CD4-positive, alpha-beta T cell treated with Interleukin-21 for 1 hour (primary cell): ENCODE measurements around the gene RSPH9.
"Not testable (repeated sequence)": the region's sequence is repeated elsewhere in the genome, so short reads cannot be mapped to it uniquely, and the experiment has no call there.

Experiments used
- DNase-seq: peaks from one replicate; pipeline ENCODE4 v3.0.0-alpha.2; 2020

Gene RSPH9

GRCh38 chr6:43689421-43689820 is 44.6 kb downstream of the RSPH9 start:
- no peak for DNase-seq

GRCh38 chr6:43695215-43695966 is 50.6 kb downstream of the RSPH9 start:
- DNase-seq, result no peak

DNA sequence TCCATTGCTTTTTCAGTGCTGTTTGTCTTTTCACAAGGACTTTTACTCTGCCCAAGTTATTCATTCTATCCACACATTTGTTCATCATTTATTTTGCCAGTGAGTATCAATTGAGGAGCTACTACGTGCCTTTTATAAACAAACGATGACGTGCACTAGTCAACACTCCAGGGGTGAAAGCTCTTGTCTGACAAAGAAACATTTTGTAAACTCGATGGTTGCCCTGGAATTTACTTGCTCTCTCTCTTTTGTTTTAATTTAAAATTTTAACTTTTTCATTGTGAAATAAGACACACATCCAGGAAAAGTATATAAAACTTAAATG is 51.1 kb downstream of the RSPH9 start:
- DNase-seq, result no peak

GRCh38 chr6:43697421-43697820 is 52.6 kb downstream of the RSPH9 start:
- no peak for DNase-seq

GRCh38 chr6:43698584-43699349 is 53.9 kb downstream of the RSPH9 start:
- no peak for DNase-seq

DNA sequence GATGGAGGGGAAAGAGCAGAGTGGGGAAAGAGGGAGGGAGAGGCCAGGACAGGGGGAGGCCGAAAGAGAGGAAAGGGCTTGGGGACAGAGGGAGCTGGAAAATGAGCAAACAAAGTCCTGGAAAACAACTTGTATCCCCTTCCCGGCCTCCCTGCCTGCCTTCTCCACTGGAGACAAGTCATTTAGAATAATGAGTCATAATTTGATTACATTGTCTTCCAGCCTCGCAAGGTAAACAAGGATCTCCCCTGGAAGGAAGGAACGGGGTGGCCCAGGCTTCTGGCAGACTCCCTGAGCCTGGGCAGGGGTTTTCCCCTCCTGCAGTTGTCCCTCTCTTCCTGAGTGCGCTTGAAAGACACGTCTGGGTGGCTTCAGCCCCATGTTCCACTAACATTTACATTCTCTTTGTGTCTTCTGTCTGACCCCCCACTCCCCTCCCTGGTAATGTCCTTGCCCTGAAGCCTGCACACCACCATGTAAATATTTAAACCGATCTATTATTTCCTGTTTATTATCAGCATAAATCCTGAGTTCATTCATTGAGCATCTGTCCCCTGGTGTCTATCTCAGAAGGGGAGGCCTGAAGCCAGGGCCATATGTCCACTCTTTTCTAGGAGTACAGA is 54.8 kb downstream of the RSPH9 start:
- DNase-seq, result no peak

DNA sequence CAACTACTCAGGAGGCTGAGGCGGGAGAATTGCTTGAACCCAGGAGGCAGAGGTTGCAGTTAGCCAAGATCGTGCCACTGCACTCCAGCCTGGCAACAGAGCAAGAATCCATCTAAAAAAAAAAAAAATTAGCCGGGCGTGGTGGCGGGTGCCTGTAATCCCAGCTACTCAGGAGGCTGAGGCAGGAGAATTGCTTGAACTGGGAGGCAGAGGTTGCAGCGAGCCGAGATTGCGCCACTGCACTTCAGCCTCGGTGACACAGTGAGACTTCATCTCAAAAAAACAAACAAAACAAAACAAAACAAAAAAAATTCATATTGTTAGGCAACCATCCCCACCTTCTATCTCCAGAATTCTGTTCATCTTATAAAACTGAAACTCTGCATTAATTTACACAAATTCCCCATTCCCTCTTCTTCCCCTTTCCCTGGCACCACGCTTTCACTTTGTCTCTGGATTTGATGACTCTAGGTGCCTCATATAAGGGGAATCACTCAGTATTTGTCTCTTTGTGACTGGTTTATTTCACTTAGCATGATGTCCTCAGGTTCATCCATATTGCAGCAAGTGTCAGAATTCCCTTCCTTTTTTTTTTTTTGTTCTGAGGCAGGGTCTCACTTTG is 56.2 kb downstream of the RSPH9 start:
- not testable (repeated sequence) for DNase-seq

- no peak for DNase-seq
Measured at GRCh38 chr6:43702171-43702533, 57.3 kb downstream of the RSPH9 start.

DNA sequence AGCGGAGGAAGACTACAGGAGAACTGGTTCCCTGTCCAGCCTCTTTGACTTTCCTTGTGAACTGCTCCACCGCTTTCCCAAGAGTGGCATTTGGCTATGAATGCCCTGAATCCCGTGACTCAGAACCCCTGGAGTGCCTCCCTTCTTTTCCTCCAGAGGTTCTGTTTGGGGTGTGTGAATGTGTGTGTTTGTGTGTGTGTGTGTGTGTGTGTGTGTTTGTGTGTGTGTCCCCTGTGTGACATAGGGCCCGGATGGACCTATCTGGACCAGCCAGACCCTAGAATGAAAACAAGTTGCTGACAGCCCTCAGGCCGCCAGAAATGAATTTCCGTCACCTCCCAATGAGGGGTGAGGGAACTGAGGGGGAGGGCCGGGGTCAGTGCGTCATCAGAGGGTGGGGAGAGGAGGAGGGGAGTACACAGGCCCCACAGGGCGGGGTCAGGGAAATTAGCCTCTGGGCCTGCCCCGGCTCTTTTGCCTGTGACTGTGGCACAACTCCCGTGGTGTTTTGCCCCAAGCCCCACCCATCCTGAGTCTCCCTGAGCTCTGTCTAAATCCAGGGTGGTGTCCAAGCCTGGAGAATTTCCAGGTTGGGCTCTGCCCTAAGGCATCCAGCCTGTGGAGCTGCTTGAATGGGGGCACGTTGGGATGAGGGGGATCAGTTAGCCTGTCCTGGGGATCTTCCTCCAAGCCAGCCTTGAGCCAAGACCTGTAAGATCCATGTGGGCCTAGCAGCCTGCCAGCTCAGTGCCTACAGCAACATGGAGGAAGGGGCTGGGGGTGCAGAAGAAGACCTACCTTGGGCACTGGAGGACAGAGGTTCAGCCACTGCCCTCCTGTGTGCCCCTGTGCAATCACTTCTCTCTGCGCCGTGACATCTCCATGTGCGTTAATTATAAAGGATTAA is 58.0 kb downstream of the RSPH9 start:
- DNase-seq, result no peak

DNA sequence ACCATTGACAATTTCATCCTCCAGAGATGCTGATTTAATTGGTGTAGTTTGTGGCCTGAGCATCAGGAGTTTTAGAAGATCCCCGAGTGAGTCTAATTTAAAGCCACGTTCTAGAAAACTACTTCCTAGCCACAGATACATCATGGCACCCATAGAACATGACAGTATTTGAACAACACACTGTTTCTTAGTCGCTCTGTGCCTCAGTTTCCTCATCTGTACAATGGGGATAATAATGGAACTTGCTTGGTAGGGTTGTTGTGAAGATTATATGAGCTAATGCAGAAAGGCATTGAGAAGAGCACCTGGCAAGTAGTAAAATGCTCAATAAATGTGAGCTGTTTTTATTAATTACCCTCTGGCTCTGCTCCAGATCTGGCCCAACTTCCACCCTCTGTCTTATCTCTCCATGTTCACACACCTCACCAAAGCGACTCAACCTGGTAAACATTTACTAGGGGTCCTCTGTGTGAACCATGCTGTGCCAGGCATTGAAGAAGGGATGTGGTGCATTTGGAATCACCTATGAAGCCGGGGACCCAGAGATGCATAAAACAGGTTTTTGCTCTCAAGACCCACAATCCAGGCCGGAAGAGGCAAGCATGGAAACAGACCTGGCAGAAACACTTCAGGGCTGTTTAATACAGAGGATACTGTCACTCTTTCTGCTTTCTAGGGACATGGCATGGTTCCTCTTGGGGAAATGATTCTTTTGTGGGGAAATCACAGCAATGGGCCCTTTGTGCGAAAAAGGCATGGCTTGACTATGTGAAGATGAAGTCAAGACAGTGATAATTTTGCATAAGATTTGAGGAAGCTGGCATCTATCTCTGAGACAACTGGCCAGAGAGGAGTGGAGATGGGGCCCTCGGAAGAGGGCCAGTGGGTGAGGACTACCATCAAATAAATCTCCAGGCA is 58.9 kb downstream of the RSPH9 start:
- no peak for DNase-seq

DNA sequence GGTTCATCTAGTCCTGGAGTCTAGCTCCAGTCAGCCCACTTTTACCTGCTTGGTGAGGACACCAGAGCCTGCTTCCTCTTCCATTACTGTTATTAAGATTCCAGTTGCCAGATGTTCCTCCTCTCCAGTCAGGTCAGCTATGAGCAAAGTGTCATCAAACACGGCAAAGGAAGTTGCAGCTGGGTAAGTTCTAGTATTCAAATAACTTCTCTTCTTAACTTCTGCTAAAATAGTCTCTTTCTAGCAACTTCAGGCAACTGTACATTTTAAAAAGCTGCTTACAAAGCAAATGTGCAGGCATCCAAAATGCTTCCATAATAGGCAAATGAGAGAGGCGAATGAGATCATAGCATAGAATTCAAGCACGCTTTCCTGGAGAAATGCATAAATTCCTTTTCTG is 61.2 kb downstream of the RSPH9 start:
- no peak for DNase-seq

- no peak for DNase-seq
Measured at GRCh38 chr6:43706788-43707187, 62.0 kb downstream of the RSPH9 start.

DNA sequence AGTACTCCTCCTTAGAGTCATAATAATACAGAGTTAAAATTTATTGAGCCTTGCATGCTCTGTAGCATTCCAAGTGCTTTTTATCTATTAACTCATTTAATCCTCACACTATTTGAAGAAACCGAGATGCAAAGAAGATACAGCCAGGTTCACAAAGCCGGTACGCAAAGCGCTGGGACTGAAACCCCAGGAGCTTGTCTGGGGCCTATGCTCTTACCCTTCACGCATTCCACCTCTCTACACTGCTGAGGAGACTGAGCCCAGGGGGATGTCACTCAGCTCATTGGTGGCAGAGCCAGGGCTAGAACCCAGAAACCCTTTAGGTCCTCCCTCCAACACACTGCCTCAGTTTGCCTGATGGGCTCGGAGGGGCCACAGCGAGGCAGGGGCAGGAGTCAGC is 62.4 kb downstream of the RSPH9 start:
- DNase-seq, result no peak

- no peak for DNase-seq
Measured at GRCh38 chr6:43707767-43708166, 62.9 kb downstream of the RSPH9 start.

DNA sequence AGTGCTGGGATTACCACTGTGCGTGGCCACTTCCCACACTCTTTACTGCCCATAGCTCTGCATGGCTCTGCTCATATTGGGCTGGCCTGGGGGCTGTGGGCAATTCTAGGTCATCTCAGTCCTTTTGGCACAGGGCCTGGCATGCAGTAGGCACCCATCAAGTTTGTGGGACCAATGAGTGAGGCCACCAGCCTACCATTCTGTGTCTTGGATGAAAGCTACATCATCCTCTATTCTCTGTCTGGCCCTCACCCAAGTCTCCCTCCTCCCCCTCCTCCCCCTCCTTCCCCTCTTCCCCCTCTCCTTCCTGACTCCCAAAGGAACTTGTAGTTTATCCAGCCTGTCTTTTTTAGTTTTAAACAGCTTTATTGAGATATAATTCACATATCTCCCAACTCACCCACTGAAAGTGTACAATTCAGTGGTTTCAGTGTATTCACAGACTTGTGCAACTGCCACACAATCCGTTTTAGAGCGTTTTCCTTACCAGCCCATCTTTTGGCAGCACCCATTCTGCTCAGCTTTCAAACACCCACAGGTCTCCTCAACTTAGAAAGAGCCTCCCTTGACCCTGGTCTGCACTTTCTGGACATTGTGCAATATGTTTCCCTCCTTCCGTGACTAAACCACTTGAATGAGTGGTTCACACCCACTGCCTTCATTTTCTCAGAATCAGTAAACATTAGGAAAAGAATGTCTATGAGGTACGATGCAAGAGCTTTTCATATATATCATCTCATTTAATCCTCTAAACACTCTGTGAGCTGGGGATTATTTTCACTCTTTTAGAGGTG is 64.2 kb downstream of the RSPH9 start:
- no peak for DNase-seq

DNA sequence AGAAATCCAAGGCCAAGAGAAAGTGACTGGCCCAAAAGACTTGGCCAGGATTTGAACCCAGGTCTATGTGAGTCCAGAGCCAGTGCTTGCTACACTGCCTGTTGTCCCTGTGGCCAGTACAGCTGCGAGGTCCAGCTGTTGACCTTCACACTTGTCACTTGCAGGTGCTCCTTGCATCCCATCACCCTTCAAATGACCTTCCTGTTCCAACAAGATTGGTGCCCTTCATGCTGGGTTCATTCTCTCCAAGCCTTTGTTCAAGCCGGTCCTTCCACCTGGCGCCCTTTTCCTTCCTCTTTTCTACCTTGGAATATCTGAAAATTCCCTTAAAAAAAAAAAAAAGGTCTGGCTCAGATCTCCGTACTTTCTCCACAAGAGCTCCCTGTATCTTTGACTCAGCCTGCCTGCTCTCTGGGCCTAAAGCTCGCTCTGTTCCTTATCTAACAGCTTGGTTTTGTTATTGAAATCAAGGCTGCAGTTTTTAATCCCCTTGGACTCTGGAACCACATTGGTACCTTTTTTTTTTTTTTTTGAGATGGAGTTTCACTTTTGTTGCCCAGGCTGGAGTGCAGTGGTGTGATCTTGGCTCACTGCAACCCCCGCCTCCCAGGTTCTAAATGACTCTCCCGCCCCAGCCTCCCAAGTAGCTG is 64.9 kb downstream of the RSPH9 start:
- DNase-seq, result no peak

- no peak for DNase-seq
Measured at GRCh38 chr6:43710576-43710975, 65.7 kb downstream of the RSPH9 start.

- no peak for DNase-seq
Measured at GRCh38 chr6:43712579-43712978, 67.7 kb downstream of the RSPH9 start.

DNA sequence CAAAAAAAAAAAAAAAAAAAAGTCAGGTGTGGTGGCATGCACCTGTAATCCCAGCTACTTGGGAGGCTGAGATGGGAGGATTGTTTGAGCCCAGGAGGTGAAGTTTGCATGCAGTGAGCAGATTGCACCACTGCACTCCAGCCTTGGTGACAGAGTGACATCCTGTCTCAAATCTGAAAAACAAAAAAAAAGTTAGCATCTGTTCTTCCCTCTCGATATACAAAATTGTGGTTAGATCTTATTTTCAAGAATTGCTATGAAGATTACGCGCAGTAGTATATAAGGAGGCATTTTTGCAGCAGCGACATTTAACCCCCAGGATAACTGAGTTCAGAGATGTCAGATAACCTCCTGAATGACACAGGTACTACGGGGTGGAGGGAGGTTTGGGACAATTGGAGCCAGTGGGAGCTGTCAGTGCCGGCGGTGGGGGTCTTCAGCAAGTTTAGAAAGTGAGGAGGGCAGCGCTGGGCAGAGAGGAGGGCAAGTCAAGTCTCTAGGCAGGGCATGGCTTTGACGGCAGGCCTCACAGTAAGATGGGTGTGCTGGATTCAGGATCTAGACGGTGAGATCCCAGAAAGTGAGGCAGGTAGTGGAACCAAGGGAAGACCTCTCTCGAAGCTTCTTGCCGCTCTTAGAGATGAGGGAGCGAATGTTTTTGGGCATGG is 68.9 kb downstream of the RSPH9 start:
- DNase-seq, result no peak
